Lower lobe of right lung (tissue), 2 donors: ENCODE results near the gene EVI5. TPM values are rescaled to one million over a fixed set of nuclear protein-coding genes. Genes with fewer than 3 reads are reported as not detected.

ENCODE experiments used
- ATAC-seq, 2 donors: fragments of 200-7000 bp; cut with Tn5 transposase; one replicate each; pipeline ENCODE4 v1.9.1; 2020 to 2022; ENCODE audit warnings: mild to moderate bottlenecking in 2 of 2, moderate library complexity in 2 of 2
- DNase-seq: peaks from one replicate; pipeline ENCODE4 v3.0.0-alpha.2; 2020
- H3K27ac ChIP-seq: fragments of 200-600 bp; one replicate; pipeline ENCODE4 v1.8.0; 2022
- H3K27me3 ChIP-seq: fragments of 200-600 bp; one replicate; pipeline ENCODE4 v1.8.0; 2022; ENCODE audit warnings: low read depth
- H3K36me3 ChIP-seq: fragments of 200-600 bp; one replicate; pipeline ENCODE4 v1.8.0; 2022; ENCODE audit warnings: mild to moderate bottlenecking
- H3K4me1 ChIP-seq: fragments of 200-600 bp; one replicate; pipeline ENCODE4 v1.8.0; 2022
- H3K4me3 ChIP-seq: fragments of 200-600 bp; one replicate; pipeline ENCODE4 v1.8.0; 2022; ENCODE audit warnings: mild to moderate bottlenecking
- H3K9me3 ChIP-seq: fragments of 200-600 bp; one replicate; pipeline ENCODE4 v1.8.0; 2022
- intact Hi-C: fragments of 100-400 bp; cut with DNase I; formaldehyde crosslinking; loops from one replicate; pipeline ENCODE4 v1.11.0; 2022
- total RNA-seq: library from RNA; stranded (reverse); fragmentation: NEBNext Ultra II Directional; extraction: Animal tissue kit (Norgen Biotek cat#: 25700); gene quantifications from one replicate; pipeline ENCODE4 v1.2.1, GENCODE V29; 2021
- TF ChIP-seq, protein P1 (sequence below): fragments of 200-600 bp; IDR thresholded peaks from one replicate; pipeline ENCODE4 v1.8.0; 2022; ENCODE audit warnings: antibody characterized with exemption, mild to moderate bottlenecking
- donor health status: DM: no; HTN: yes; CAD: no; lungs with severe emphysema.

The EVI5 gene
- total RNA-seq, 1 donor from 2014 or later: 48.5 TPM

DNA sequence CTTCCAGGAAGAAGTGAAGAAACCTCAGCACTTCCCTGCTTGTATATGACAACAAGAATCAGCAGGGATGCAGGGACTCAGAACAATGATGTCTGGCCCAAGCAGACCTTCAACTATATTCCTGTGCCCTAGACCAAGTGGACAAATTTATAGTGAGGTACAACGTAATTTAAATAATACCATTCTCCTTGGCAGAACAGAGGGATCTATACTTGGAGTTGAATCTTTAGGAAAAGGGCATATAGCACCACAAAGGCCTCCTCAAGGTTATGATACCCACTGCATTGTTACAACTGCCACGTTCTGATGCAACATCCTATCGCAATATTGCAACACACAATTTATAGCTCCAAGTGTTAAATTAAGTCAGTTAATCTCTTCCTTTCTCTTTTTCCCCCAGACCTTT lies 269.1 kb downstream of the EVI5 start:
- no peak overlapping the region for H3K4me3 ChIP-seq
- no peak overlapping the region for H3K27ac ChIP-seq
- no peak for DNase-seq
- H3K36me3 ChIP-seq: peaks cover 10% of the 10 kb centered on the region
- H3K27me3 ChIP-seq: no peaks in the 10 kb centered on the region
- H3K4me1 ChIP-seq: no peaks in the 10 kb centered on the region
- intact Hi-C loops: no loop called here
- no peaks in the 10 kb centered on the region for H3K9me3 ChIP-seq
- no peak for ATAC-seq
- TF ChIP-seq, protein P1, sequence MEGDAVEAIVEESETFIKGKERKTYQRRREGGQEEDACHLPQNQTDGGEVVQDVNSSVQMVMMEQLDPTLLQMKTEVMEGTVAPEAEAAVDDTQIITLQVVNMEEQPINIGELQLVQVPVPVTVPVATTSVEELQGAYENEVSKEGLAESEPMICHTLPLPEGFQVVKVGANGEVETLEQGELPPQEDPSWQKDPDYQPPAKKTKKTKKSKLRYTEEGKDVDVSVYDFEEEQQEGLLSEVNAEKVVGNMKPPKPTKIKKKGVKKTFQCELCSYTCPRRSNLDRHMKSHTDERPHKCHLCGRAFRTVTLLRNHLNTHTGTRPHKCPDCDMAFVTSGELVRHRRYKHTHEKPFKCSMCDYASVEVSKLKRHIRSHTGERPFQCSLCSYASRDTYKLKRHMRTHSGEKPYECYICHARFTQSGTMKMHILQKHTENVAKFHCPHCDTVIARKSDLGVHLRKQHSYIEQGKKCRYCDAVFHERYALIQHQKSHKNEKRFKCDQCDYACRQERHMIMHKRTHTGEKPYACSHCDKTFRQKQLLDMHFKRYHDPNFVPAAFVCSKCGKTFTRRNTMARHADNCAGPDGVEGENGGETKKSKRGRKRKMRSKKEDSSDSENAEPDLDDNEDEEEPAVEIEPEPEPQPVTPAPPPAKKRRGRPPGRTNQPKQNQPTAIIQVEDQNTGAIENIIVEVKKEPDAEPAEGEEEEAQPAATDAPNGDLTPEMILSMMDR: no peak

GRCh38 chr1:92511541-92511940 lies 273.4 kb downstream of the EVI5 start:
- no peaks in the 10 kb centered on the region for H3K27me3 ChIP-seq
- no peak overlapping the region for H3K4me3 ChIP-seq
- ATAC-seq: no peak
- intact Hi-C loops: no loop called here
- TF ChIP-seq, protein P1: no peak
- H3K9me3 ChIP-seq: no peaks in the 10 kb centered on the region
- no peaks in the 10 kb centered on the region for H3K4me1 ChIP-seq
- peaks cover 10% of the 10 kb centered on the region for H3K36me3 ChIP-seq
- no peak for DNase-seq
- H3K27ac ChIP-seq: no peak overlapping the region

GRCh38 chr1:92509619-92510018 lies 275.3 kb downstream of the EVI5 start:
- Histone ChIP-seq H3K36me3 (peaks cover 8% of the 10 kb centered on the region), H3K9me3 (no peaks in the 10 kb centered on the region), H3K4me1 (no peaks in the 10 kb centered on the region), H3K27ac (no peak overlapping the region), H3K27me3 (no peaks in the 10 kb centered on the region), H3K4me3 (no peak overlapping the region)
- TF ChIP-seq, protein P1: no peak
- intact Hi-C loops: no loop called here
- ATAC-seq: no peak
- DNase-seq: no peak

- H3K27ac ChIP-seq: no peak overlapping the region
- H3K4me3 ChIP-seq: no peak overlapping the region
- intact Hi-C loops: no loop called here
- no peaks in the 10 kb centered on the region for H3K4me1 ChIP-seq
- TF ChIP-seq, protein P1: no peak
- no peak for DNase-seq
- H3K9me3 ChIP-seq: no peaks in the 10 kb centered on the region
- H3K36me3 ChIP-seq: no peaks in the 10 kb centered on the region
- ATAC-seq: peak; percentile 17 to 33
- H3K27me3 ChIP-seq: no peaks in the 10 kb centered on the region
Observed at GRCh38 chr1:92505015-92505692, 279.8 kb downstream of the EVI5 start.

- no peaks in the 10 kb centered on the region for H3K4me1 ChIP-seq
- DNase-seq (no peak), ATAC-seq (peak; percentile 7 to 19)
- H3K9me3 ChIP-seq: no peaks in the 10 kb centered on the region
- TF ChIP-seq, protein P1: no peak
- H3K36me3 ChIP-seq: no peaks in the 10 kb centered on the region
- H3K27me3 ChIP-seq: no peaks in the 10 kb centered on the region
- no peak overlapping the region for H3K4me3 ChIP-seq
- no peak overlapping the region for H3K27ac ChIP-seq
- intact Hi-C loops: no loop called here
Observed at GRCh38 chr1:92504291-92505014, 280.5 kb downstream of the EVI5 start.
